GM19438 (cell line): ENCODE results near the gene TMIGD3.

ENCODE experiments used
- ATAC-seq: cut with Tn5 transposase; IDR thresholded peaks from one replicate; pipeline ENCODE4 v1.9.1; 2021; ENCODE audit warnings: low read depth; ENCODE audit not compliant: unreplicated experiment

Gene TMIGD3

DNA sequence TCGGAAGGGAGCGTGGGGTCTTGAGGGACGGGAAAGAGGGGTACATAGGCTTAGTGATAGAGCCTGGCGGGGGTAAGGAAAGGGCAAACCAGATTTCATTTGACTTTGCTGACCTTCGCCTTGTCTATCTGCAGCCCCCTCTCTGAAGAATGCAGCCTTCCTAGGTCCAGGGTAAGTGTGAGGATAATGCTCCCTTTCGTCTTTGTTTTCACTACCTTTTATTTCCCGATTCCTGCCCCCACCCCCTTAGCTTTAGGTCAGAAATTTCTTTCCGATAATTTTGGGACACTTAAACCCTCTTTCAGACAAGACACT, 53.8 kb downstream of the TMIGD3 start:
- no peak for ATAC-seq

DNA sequence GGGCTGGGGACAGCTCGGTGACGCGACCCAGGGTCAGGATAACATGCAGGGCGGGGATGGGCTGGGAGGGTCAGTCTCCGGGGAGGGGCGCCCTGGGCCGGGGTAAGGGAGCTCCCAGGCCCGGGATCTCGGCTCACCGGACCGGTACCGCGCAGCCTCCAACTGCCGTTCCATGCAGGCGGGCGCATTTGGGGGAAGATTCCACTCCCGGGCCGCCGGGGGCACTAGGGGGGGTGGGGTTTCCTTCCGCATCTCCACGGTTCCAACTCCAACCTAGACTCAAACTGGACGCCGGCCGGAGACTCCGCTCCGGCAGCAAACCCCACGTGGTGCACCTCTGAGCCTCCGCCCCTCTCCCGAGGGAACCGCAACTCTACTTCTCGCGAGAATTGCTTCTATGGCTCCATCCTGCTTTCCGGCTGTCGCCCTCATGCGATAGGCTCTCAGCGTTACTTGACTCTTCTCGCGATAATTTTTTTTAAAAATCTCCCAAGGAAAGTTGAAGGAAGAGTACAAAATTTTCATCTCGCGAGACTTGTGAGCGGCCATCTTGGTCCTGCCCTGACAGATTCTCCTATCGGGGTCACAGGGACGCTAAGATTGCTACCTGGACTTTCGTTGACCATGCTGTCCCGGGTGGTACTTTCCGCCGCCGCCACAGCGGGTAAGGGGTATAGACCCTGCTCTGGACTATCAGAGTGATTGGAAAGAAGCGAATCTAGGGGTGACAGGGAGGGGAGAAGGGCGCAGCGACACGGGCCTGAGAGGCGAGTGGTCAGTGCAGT, 54.3 kb downstream of the TMIGD3 start, which contains the start of the genes ATP5PB and WDR77:
ATP5PB (plus strand) TSS at position 547 of the 785 bp plus-strand sequence; CDS start at position 625, 78 bp downstream.
WDR77 (minus strand) TSS at position 339 of the 785 bp plus-strand sequence; CDS start at position 252, 87 bp downstream.
- peak; percentile 87 for ATAC-seq

- ATAC-seq = peak; percentile 29
Observed at GRCh38 chr1:111448482-111448917, 54.9 kb downstream of the TMIGD3 start.

DNA sequence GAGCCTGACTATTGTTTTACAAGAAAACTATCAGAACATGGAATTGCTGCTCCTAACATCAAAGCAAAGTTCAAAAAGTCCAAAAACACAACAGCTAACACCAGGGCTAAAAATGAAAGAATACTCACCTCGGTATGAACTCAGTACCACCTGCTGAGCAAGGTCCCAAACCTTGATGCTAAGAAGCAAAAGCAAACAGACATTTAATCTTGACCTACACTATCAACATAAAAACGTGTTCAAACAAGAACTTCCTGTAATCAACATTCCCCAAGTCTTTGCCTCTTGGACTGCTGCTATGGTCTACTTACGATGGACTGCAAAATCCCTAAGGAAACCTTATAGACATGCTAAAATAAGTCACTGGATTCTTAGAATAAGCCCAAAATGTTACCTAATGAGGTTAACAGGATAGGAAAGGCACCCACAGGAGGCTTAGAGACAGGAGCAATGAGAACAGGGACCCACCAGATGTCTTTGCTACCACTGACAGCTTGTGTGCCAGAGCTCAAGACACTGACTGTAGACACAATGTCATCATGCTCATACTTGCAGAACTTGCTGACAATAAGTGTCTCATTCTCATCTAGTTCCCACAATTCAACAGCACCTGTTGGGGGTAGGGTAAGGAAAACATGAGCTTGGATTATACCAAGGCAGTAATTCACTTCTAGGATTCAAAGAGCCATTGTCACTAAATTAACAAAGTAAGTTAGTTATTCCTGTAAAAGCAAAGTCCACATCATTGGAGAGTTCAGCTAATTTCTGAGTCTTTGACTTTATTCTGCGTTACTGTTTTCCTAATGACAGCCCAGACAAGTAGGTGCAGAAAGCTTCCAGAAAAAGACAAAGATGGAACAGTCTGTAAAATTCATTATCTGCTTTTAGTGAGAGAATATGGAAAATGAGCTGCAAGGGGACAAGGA, 56.2 kb downstream of the TMIGD3 start:
- ATAC-seq = no peak

DNA sequence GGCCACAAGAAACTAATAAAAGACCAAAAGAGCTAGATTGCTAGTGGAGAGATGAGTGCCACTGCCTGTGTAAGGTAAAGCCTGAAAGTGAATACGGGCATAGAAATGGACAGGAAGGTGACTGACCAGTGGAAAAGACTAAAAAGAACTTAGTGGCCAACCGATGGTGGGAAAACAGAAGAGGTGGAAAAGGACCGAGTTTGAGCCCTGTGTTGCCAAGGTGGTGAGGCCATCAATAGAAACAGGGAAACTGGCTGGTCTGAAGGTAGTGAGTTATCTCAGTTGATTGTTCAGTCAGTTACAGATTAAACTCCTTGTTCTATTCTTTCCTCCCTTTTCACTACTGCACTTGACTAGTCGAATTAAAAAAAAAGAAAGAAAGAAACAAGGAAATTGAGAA, 56.9 kb downstream of the TMIGD3 start:
- no peak for ATAC-seq

- no peak for ATAC-seq
Observed at GRCh38 chr1:111444031-111444430, 59.4 kb downstream of the TMIGD3 start.

DNA sequence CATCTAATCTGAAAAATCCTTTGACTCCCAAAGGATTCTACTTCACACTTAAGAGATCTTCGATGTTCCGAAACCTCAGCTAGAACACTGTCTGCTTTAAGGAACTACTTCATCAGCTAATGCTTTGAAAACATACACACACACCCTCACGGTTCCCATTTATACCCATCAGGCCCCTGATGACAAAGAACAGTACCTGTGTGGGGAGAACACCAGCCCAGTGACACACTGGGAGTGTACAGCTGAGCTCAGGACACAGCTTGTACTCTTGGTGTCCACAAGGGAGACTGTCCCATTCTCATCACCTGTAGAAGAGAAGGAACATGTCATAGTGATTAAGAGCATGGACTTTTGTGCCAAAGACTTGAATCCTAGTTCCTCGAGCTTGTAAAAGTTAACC, 61.0 kb downstream of the TMIGD3 start:
- ATAC-seq = no peak

DNA sequence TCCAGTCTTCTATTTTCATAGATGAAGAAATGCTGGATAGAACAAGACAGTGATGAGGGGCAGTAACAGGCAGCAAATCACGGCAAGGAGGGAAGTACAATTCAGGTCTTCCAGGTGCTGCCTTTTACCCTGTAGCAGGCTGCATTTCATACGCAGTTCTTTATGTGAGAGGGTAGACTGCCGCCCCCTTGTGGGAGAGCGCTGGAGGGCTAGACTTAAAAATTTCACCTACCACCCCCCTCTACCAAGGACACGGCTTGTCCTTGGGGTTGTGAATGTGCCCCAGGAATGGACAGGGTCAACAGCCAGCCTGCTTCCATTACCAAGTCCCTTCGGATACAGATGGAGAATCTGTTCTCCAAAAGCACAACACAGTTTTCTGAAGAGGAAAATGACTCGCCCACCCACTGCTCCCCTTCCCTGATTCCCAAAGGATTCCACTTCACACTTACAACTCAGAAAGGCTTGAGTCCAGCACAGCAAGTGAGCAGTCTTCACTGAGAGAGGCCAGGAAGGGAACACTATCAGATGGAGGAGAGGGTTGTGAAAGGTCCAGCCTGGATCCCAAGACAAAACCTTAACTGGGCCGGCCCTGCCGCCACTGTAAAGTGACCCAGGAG, 61.8 kb downstream of the TMIGD3 start:
- no peak for ATAC-seq

GRCh38 chr1:111439461-111440351, 63.7 kb downstream of the TMIGD3 start:
- ATAC-seq = no peak

GRCh38 chr1:111436726-111437125, 66.7 kb downstream of the TMIGD3 start:
- no peak for ATAC-seq
